WERI-Rb-1 (cell line): ENCODE data around the gene MAML3.

ENCODE experiments used
- DNase-seq: peaks from one replicate; pipeline ENCODE4 v3.0.0-alpha.2; 2020
- H3K27ac ChIP-seq: fragments of 250-450 bp; sonication (Bioruptor Pico); 2 replicates; pipeline ENCODE4 v1.5.1; 2020; ENCODE audit warnings: mild to moderate bottlenecking, moderate library complexity
- H3K27me3 ChIP-seq: fragments of 250-450 bp; sonication (Bioruptor Pico); 2 replicates; pipeline ENCODE4 v1.5.1; 2021; ENCODE audit warnings: mild to moderate bottlenecking, low read depth, moderate library complexity; ENCODE audit not compliant: insufficient read depth, severe bottlenecking
- H3K36me3 ChIP-seq: fragments of 250-450 bp; sonication (Bioruptor Pico); 2 replicates; pipeline ENCODE4 v1.5.1; 2020; ENCODE audit warnings: mild to moderate bottlenecking, moderate library complexity
- H3K4me3 ChIP-seq: 2 replicates; pipeline ENCODE4 v1.5.1; 2011; ENCODE audit warnings: low read depth, mild to moderate bottlenecking, control low read depth, low read length
- H3K9me3 ChIP-seq: fragments of 250-450 bp; sonication (Bioruptor Pico); 2 replicates; pipeline ENCODE4 v1.5.1; 2021; ENCODE audit warnings: mild to moderate bottlenecking, moderate library complexity; ENCODE audit not compliant: severe bottlenecking
- TF ChIP-seq, protein P1 (sequence below): IDR thresholded peaks from 2 replicates; pipeline ENCODE4 v1.5.1; 2011; ENCODE audit warnings: low read depth, mild to moderate bottlenecking, control low read depth, inconsistent platforms, low read length

The MAML3 gene

DNA sequence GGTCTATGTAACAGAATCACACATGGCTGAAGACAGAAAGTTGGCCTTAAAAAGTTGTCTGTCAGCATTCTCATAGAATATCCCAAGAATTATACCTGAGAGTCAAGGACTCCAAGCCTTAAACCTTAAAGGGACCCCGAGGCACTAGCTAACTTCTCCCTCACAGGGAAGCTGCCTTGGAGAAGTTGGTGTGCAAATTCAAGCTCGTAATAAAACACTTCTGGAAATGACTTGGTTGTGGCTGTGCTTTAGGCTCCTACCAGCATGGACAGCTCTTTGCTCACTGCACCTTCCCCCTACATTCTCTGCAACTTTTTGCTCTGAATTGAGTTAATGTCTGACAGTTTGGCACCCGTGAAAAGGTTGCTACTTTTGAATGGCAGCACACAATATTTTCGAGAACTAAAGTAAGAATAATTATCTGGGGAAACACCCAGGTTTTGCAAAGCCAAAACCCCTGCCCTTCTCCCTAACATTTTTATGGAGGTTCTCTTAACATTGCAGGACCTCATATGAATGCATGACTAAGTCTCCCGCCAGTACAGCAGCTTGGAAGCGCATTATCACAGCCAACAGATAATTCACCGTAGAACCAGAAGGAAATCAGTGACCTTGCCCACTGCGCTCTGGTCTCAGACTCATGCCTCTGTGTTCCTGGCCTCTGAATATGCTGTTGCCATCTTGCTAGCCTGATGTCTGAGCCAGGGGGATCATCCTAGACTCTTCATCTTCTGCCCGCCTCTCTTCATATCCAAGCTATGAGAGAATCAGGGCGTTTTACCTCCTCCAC lies 397.4 kb downstream of the MAML3 start:
- TF ChIP-seq, protein P1, sequence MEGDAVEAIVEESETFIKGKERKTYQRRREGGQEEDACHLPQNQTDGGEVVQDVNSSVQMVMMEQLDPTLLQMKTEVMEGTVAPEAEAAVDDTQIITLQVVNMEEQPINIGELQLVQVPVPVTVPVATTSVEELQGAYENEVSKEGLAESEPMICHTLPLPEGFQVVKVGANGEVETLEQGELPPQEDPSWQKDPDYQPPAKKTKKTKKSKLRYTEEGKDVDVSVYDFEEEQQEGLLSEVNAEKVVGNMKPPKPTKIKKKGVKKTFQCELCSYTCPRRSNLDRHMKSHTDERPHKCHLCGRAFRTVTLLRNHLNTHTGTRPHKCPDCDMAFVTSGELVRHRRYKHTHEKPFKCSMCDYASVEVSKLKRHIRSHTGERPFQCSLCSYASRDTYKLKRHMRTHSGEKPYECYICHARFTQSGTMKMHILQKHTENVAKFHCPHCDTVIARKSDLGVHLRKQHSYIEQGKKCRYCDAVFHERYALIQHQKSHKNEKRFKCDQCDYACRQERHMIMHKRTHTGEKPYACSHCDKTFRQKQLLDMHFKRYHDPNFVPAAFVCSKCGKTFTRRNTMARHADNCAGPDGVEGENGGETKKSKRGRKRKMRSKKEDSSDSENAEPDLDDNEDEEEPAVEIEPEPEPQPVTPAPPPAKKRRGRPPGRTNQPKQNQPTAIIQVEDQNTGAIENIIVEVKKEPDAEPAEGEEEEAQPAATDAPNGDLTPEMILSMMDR, result no peak
- DNase-seq, result no peak
- H3K27me3 ChIP-seq, result no peaks in the 10 kb centered on the region
- H3K9me3 ChIP-seq, result no peaks in the 10 kb centered on the region
- H3K27ac ChIP-seq, result no peak overlapping the region
- H3K36me3 ChIP-seq, result no peaks in the 10 kb centered on the region
- H3K4me3 ChIP-seq, result no peak overlapping the region

DNA sequence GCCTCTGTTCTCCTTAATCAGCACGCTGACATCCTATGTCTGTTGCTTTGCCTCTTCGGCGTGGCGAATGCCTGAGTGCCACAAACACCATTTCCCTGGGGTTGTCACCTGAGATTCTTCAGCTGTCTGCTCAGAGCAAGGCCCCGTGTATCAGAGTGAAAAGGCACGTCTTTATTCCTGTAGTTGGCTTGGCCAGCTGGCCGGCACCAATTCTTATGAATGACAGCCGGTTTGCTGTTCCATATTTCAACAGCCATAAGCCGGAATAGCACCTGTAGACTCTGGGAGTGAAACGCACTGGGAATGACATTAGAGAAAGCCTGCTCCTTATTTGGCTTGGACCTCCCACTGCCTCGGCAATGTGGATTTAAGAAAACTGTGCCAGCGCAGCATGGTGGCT lies 399.0 kb downstream of the MAML3 start:
- TF ChIP-seq, protein P1, result no peak
- DNase-seq, result no peak

DNA sequence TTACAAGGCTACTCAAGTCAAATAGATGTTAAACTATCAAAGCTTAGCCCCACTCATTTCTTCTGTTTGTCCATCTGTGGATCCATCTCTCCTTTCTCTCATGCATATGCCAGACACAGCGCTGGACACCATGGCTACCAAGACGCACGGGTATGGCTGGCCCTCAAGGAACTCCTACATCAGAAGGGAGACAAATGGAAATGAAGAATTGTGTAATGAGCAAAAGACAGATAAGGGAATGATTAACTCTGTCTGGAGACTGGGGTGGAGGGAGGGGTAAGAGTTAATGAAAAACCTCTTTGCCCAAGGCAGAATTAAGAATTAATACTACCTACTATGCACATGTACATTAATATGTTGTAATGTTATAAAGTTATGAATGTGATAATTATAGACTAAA lies 400.3 kb downstream of the MAML3 start:
- Histone ChIP-seq H3K9me3 (no peaks in the 10 kb centered on the region), H3K27ac (no peak overlapping the region), H3K4me3 (no peak overlapping the region), H3K36me3 (no peaks in the 10 kb centered on the region), H3K27me3 (no peaks in the 10 kb centered on the region)
- TF ChIP-seq, protein P1, result no peak
- no peak for DNase-seq

More for the DNA sequence above, 399.0 kb downstream of the MAML3 start:
- no peak overlapping the region for H3K27ac ChIP-seq
- no peaks in the 10 kb centered on the region for H3K27me3 ChIP-seq
- H3K36me3 ChIP-seq, result no peaks in the 10 kb centered on the region
- H3K4me3 ChIP-seq, result no peak overlapping the region
- no peaks in the 10 kb centered on the region for H3K9me3 ChIP-seq

DNA sequence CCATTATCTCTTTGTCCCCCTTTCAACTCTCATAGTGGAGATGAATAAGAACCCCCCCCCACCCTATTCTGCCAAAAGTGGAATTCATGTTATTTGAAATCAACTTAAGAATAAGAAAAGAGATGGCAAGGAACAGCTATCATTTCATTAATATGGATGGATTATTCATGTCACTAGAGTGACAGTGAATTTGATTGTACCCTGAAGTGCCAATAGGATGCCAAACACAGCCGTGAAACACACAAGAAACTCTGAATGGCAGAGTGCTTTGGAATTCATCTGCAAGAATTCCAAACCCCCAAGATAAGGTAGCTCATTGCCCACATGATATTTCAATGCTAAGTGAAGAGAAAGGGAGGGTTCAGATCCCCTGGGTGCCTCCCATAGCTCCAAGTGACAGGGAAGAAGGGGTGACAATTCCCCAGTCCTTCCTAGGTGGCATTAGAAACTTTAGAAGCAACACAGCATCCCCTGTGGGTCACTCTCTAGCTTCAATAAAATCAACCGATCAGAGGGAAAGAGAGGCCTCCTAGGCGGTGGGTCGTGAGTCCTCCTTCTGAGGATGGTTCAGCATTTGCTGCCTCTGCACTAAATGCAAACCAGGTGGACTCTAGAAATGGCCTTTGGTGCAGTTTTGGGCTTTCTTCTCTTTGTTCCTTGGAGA lies 404.0 kb downstream of the MAML3 start:
- TF ChIP-seq, protein P1, result no peak
- Histone ChIP-seq H3K9me3 (no peaks in the 10 kb centered on the region), H3K27ac (no peak overlapping the region), H3K36me3 (no peaks in the 10 kb centered on the region), H3K27me3 (no peaks in the 10 kb centered on the region), H3K4me3 (no peak overlapping the region)
- DNase-seq, result no peak

DNA sequence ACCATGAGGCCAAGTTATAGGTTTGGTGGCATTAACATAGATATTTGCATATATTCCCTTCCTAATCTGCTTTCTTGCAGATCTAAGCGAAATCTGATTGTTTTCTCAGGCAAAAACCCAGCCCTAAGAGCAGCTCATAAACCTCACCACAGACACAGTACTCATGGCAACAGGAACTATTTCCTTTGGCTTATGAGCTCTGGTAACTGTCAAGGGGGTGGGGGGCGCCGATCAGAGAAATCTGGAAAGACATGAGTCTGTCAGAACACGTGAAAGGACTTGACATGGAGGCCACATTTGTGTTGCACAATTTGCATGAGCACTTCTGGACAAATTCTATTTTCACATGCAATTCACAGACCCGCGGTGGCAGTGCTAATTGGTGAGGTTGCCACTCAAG lies 404.6 kb downstream of the MAML3 start:
- no peak overlapping the region for H3K4me3 ChIP-seq
- no peaks in the 10 kb centered on the region for H3K27me3 ChIP-seq
- TF ChIP-seq, protein P1, result no peak
- H3K27ac ChIP-seq, result no peak overlapping the region
- H3K9me3 ChIP-seq, result no peaks in the 10 kb centered on the region
- DNase-seq, result no peak
- H3K36me3 ChIP-seq, result no peaks in the 10 kb centered on the region
